PC-9 (cell line): ENCODE measurements around the gene TENT4A.

Experiments
- EZH2 ChIP-seq: fragments of 200-600 bp; sonication (generic); IDR thresholded peaks from 2 replicates; pipeline ENCODE4 v1.8.0; 2017; ENCODE audit warnings: antibody characterized with exemption, low read depth
- TF ChIP-seq, protein P1 (sequence below): fragments of 200-600 bp; sonication (generic); conservative IDR thresholded peaks from 2 replicates; pipeline ENCODE4 v1.6.1; 2017; ENCODE audit warnings: mixed run types, antibody characterized with exemption, mild to moderate bottlenecking, moderate library complexity

DNA sequence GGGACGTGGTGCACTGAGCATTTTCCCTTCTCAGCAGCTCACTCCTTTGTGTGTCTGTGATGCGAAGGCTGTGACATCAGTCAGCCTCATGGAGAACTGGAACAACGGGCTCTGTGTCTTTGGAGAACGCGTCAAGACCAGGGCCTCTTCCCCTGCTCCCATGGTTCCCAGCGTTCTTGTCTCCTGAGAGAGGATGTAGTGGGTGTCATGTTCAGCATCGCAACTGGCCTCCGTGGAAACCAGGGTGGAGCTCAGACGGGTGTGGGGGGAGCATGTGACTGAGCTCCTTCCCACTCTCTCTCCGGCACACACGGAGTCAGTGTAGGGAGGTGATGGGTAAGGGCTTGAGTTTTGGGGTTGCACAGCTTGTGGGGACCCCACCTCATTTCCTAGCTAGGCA lies 59.7 kb downstream of the TENT4A start:
- TF ChIP-seq, protein P1, sequence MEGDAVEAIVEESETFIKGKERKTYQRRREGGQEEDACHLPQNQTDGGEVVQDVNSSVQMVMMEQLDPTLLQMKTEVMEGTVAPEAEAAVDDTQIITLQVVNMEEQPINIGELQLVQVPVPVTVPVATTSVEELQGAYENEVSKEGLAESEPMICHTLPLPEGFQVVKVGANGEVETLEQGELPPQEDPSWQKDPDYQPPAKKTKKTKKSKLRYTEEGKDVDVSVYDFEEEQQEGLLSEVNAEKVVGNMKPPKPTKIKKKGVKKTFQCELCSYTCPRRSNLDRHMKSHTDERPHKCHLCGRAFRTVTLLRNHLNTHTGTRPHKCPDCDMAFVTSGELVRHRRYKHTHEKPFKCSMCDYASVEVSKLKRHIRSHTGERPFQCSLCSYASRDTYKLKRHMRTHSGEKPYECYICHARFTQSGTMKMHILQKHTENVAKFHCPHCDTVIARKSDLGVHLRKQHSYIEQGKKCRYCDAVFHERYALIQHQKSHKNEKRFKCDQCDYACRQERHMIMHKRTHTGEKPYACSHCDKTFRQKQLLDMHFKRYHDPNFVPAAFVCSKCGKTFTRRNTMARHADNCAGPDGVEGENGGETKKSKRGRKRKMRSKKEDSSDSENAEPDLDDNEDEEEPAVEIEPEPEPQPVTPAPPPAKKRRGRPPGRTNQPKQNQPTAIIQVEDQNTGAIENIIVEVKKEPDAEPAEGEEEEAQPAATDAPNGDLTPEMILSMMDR, result no peak
- TF ChIP-seq EZH2, result no peak
